ENCODE data around the gene NKTR.
A peak's percentile ranks its signal among the peaks of the same experiment; 100 is the strongest.

Gene NKTR

DNA sequence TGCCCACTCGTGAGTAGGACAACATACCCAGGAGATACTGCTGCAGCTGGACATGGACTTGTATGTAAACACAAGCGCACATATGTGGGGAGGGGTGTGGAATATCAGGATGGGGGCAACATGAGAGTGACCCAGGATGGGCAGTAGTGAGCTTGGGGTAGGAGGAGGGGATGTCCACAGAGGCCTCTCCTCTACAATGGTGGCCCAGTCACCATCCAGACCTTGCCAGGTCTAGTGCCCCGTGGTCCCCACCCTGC, 52.7 kb downstream of the NKTR start:
- H3K27ac ChIP-seq (ENCODE audit: extremely low read depth, low read depth, low read length) = no peak overlapping the region
- H3K36me3 ChIP-seq (ENCODE audit: control insufficient read depth in 2 of 2, insufficient read depth in 1 of 2, low read length in 2 of 2) = peaks cover 0 to 35% of the 10 kb centered on the region in 2 experiments; a peak in 1 of 3 replicates
- H3K9me3 ChIP-seq (ENCODE audit: control insufficient read depth, insufficient read depth, low read depth, low read length) = no peaks in the 10 kb centered on the region
- ChIA-PET CTCF (interaction anchor here (0.6 kb wide), 1 partner anchor 45 kb away, joined by 5 read pairs; no protein-coding TSS in a partner anchor), POLR2A (no interaction called here)
- no peaks in the 10 kb centered on the region for H3K4me1 ChIP-seq (ENCODE audit: control insufficient read depth, insufficient read depth, low read length)
- TF ChIP-seq, protein P1, sequence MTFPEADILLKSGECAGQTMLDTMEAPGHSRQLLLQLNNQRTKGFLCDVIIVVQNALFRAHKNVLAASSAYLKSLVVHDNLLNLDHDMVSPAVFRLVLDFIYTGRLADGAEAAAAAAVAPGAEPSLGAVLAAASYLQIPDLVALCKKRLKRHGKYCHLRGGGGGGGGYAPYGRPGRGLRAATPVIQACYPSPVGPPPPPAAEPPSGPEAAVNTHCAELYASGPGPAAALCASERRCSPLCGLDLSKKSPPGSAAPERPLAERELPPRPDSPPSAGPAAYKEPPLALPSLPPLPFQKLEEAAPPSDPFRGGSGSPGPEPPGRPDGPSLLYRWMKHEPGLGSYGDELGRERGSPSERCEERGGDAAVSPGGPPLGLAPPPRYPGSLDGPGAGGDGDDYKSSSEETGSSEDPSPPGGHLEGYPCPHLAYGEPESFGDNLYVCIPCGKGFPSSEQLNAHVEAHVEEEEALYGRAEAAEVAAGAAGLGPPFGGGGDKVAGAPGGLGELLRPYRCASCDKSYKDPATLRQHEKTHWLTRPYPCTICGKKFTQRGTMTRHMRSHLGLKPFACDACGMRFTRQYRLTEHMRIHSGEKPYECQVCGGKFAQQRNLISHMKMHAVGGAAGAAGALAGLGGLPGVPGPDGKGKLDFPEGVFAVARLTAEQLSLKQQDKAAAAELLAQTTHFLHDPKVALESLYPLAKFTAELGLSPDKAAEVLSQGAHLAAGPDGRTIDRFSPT (tag by site-specific recombination; IDR thresholded peaks at IDR 0.05) = peak; percentile 22; the same call in 1 of the 2 replicates
- TF ChIP-seq GFI1B (tag by site-specific recombination; IDR thresholded peaks at IDR 0.05) = no peak
- peak overlapping the region; percentile 64 for H3K4me3 ChIP-seq (ENCODE audit: low read depth, low read length)

DNA sequence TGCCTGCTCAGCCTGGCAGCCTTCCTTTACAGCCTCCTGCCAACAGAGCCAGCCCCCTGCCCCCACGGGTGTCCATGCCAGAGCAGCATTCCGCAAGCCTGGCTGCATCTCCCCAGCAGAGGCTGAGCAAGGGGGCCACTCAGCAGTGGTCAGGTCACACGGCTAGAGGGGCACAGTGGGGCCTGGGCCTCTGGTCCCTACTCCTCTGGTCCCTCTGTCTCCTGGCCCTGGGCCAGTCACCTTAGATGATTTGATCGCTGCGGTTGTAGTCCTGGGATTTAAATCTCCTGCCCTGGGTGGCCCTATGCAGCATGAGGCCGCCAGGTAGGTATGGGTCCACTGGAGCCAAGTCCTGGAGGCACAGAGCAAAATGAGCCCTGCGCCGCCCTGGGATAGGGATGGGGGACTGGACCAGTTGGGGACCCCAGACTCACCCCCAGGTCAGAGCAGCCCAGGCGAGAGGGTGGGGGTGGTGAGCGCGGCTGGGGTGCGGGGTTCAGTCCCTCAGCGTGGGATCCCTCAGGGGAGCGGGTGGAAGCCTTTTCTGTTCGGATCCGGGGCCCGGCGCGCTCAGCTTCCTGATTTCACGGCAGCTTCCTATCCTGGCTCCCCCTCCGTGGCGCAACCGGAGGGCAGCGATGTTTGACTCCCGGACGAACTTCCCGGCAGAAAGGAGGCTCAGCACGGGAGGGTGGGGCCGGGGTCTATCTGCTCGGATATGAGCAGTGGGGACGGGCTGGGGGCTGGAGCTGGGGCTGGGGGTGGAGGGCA, 53.3 kb downstream of the NKTR start, which contains the start of gene ZBTB47:
Gene ZBTB47 (plus strand): TSS at position 138 of the 771 bp plus-strand sequence. CDS start 4,659 bp downstream, outside the sequence.
- ChIA-PET POLR2A (interaction anchor here (0.6 to 0.9 kb wide), 5 partner anchors 12 to 173 kb away, joined by 3 read pairs; no protein-coding TSS in a partner anchor), CTCF (interaction anchor here (0.6 kb wide), 1 partner anchor 45 kb away, joined by 5 read pairs; no protein-coding TSS in a partner anchor)
- peaks cover 0 to 36% of the 10 kb centered on the region in 2 experiments; a peak in 1 of 3 replicates for H3K36me3 ChIP-seq (ENCODE audit: control insufficient read depth in 2 of 2, insufficient read depth in 1 of 2, low read length in 2 of 2)
- no peaks in the 10 kb centered on the region for H3K9me3 ChIP-seq (ENCODE audit: control insufficient read depth, insufficient read depth, low read depth, low read length)
- peak within 1 kb of the TSS; percentile 64 for H3K4me3 ChIP-seq (ENCODE audit: low read depth, low read length)
- peak within 1 kb of the TSS; percentile 83; the same call in 1 of the 2 replicates for H3K27ac ChIP-seq (ENCODE audit: extremely low read depth, low read depth, low read length)
- H3K4me1 ChIP-seq (ENCODE audit: control insufficient read depth, insufficient read depth, low read length) = no peaks in the 10 kb centered on the region
- no peak for TF ChIP-seq ZNF19 (tag by site-specific recombination; IDR thresholded peaks at IDR 0.05; ENCODE audit: low read depth)
- TF ChIP-seq, protein P1 (tag by site-specific recombination; IDR thresholded peaks at IDR 0.05) = no peak
- no peak for TF ChIP-seq ZNF416 (tag by site-specific recombination; IDR thresholded peaks at IDR 0.05)
- no peak for TF ChIP-seq WT1 (tag by site-specific recombination; IDR thresholded peaks at IDR 0.05)
- no peak for TF ChIP-seq ZNF404 (tag by site-specific recombination; IDR thresholded peaks at IDR 0.05)
- no peak for TF ChIP-seq ZNF624 (tag by site-specific recombination; IDR thresholded peaks at IDR 0.05)
- no peak for TF ChIP-seq YY1 (tag by site-specific recombination; IDR thresholded peaks at IDR 0.05)
- no peak for TF ChIP-seq ZNF707 (tag by site-specific recombination; IDR thresholded peaks at IDR 0.05)
- no peak for TF ChIP-seq FEZF1 (tag by site-specific recombination; IDR thresholded peaks at IDR 0.05)
- peak; percentile 85 for TF ChIP-seq GLIS1 (tag by site-specific recombination; IDR thresholded peaks at IDR 0.05)
- TF ChIP-seq, protein P2, sequence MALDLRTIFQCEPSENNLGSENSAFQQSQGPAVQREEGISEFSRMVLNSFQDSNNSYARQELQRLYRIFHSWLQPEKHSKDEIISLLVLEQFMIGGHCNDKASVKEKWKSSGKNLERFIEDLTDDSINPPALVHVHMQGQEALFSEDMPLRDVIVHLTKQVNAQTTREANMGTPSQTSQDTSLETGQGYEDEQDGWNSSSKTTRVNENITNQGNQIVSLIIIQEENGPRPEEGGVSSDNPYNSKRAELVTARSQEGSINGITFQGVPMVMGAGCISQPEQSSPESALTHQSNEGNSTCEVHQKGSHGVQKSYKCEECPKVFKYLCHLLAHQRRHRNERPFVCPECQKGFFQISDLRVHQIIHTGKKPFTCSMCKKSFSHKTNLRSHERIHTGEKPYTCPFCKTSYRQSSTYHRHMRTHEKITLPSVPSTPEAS (tag by site-specific recombination; IDR thresholded peaks at IDR 0.05) = no peak
- TF ChIP-seq, protein P3, sequence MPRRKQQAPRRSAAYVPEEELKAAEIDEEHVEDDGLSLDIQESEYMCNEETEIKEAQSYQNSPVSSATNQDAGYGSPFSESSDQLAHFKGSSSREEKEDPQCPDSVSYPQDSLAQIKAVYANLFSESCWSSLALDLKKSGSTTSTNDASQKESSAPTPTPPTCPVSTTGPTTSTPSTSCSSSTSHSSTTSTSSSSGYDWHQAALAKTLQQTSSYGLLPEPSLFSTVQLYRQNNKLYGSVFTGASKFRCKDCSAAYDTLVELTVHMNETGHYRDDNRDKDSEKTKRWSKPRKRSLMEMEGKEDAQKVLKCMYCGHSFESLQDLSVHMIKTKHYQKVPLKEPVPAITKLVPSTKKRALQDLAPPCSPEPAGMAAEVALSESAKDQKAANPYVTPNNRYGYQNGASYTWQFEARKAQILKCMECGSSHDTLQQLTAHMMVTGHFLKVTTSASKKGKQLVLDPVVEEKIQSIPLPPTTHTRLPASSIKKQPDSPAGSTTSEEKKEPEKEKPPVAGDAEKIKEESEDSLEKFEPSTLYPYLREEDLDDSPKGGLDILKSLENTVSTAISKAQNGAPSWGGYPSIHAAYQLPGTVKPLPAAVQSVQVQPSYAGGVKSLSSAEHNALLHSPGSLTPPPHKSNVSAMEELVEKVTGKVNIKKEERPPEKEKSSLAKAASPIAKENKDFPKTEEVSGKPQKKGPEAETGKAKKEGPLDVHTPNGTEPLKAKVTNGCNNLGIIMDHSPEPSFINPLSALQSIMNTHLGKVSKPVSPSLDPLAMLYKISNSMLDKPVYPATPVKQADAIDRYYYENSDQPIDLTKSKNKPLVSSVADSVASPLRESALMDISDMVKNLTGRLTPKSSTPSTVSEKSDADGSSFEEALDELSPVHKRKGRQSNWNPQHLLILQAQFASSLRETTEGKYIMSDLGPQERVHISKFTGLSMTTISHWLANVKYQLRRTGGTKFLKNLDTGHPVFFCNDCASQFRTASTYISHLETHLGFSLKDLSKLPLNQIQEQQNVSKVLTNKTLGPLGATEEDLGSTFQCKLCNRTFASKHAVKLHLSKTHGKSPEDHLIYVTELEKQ (tag by site-specific recombination; IDR thresholded peaks at IDR 0.05; ENCODE audit: borderline replicate concordance) = no peak
- no peak for TF ChIP-seq ZNF302 (tag by site-specific recombination; IDR thresholded peaks at IDR 0.05; ENCODE audit: low read depth)
- TF ChIP-seq ZNF426 (tag by site-specific recombination; IDR thresholded peaks at IDR 0.05) = no peak
- no peak for TF ChIP-seq ZEB2 (tag by site-specific recombination; IDR thresholded peaks at IDR 0.05)
- no peak for TF ChIP-seq ZNF529 (tag by site-specific recombination; IDR thresholded peaks at IDR 0.05; ENCODE audit: insufficient replicate concordance)
- TF ChIP-seq ZIC2 (tag by site-specific recombination; IDR thresholded peaks at IDR 0.05) = peak; percentile 62; the same call in 1 of the 2 replicates
- TF ChIP-seq, protein P4, sequence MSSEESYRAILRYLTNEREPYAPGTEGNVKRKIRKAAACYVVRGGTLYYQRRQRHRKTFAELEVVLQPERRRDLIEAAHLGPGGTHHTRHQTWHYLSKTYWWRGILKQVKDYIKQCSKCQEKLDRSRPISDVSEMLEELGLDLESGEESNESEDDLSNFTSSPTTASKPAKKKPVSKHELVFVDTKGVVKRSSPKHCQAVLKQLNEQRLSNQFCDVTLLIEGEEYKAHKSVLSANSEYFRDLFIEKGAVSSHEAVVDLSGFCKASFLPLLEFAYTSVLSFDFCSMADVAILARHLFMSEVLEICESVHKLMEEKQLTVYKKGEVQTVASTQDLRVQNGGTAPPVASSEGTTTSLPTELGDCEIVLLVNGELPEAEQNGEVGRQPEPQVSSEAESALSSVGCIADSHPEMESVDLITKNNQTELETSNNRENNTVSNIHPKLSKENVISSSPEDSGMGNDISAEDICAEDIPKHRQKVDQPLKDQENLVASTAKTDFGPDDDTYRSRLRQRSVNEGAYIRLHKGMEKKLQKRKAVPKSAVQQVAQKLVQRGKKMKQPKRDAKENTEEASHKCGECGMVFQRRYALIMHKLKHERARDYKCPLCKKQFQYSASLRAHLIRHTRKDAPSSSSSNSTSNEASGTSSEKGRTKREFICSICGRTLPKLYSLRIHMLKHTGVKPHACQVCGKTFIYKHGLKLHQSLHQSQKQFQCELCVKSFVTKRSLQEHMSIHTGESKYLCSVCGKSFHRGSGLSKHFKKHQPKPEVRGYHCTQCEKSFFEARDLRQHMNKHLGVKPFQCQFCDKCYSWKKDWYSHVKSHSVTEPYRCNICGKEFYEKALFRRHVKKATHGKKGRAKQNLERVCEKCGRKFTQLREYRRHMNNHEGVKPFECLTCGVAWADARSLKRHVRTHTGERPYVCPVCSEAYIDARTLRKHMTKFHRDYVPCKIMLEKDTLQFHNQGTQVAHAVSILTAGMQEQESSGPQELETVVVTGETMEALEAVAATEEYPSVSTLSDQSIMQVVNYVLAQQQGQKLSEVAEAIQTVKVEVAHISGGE (tag by site-specific recombination; conservative IDR thresholded peaks at IDR 0.05; ENCODE audit: low read depth) = peak; percentile 55
- TF ChIP-seq ZNF610 (tag by site-specific recombination; IDR thresholded peaks at IDR 0.05; ENCODE audit: borderline replicate concordance) = no peak
- TF ChIP-seq ZNF585B (tag by site-specific recombination; IDR thresholded peaks at IDR 0.05) = no peak
